ENCODE data around the gene COL6A2. TPM values are rescaled to one million over a fixed set of nuclear protein-coding genes. Genes with fewer than 3 reads are reported as not detected.

Gene COL6A2
- total RNA-seq, 1 experiment from 2014 or later = 111 TPM

GRCh38 chr21:46078322-46078977, 19.5 kb upstream of the COL6A2 start:
- Mint-ChIP-seq H3K4me3 (no peak overlapping the region), H3K36me3 (no peaks in the 10 kb centered on the region), H3K27me3 (ENCODE audit: low read depth) (peaks cover 3% of the 10 kb centered on the region; the same call in 1 of the 2 replicates), H3K9me3 (no peaks in the 10 kb centered on the region), H3K27ac (no peak overlapping the region), H3K4me1 (no peaks in the 10 kb centered on the region)
- CTCF ChIA-PET = interaction anchor here (0.6 kb wide), 1 partner anchor 120 kb away, joined by 5 read pairs; no protein-coding TSS in a partner anchor
- no peak for ATAC-seq
- POLR2A ChIA-PET = no interaction called here
- TF ChIP-seq, protein P1, sequence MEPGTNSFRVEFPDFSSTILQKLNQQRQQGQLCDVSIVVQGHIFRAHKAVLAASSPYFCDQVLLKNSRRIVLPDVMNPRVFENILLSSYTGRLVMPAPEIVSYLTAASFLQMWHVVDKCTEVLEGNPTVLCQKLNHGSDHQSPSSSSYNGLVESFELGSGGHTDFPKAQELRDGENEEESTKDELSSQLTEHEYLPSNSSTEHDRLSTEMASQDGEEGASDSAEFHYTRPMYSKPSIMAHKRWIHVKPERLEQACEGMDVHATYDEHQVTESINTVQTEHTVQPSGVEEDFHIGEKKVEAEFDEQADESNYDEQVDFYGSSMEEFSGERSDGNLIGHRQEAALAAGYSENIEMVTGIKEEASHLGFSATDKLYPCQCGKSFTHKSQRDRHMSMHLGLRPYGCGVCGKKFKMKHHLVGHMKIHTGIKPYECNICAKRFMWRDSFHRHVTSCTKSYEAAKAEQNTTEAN (CRISPR knock-in tag; IDR thresholded peaks at IDR 0.05) = no peak
- no peak for TF ChIP-seq MYBL2 (CRISPR knock-in tag; IDR thresholded peaks at IDR 0.05)
- TF ChIP-seq OVOL2 (CRISPR knock-in tag; IDR thresholded peaks at IDR 0.05; ENCODE audit: borderline replicate concordance) = no peak
- TF ChIP-seq CREM (CRISPR knock-in tag; IDR thresholded peaks at IDR 0.05) = no peak
- no peak for TF ChIP-seq FOXJ3 (CRISPR knock-in tag; IDR thresholded peaks at IDR 0.05; ENCODE audit: borderline replicate concordance)
- TF ChIP-seq FOXK1 (CRISPR knock-in tag; IDR thresholded peaks at IDR 0.05) = no peak
- TF ChIP-seq ZNF317 (CRISPR knock-in tag; IDR thresholded peaks at IDR 0.05; ENCODE audit: borderline replicate concordance, low read depth) = no peak
- TF ChIP-seq ZNF281 (CRISPR knock-in tag; IDR thresholded peaks at IDR 0.05) = no peak
- no peak for TF ChIP-seq RORB (CRISPR knock-in tag; IDR thresholded peaks at IDR 0.05)
- TF ChIP-seq KAT7 (CRISPR knock-in tag; IDR thresholded peaks at IDR 0.05; ENCODE audit: borderline replicate concordance) = no peak
- TF ChIP-seq STAT6 (CRISPR knock-in tag; conservative IDR thresholded peaks at IDR 0.05; ENCODE audit: low read depth) = no peak
- no peak for TF ChIP-seq FOXP1 (CRISPR knock-in tag; IDR thresholded peaks at IDR 0.05; ENCODE audit: borderline replicate concordance)
- no peak for TF ChIP-seq PREB (CRISPR knock-in tag; IDR thresholded peaks at IDR 0.05; ENCODE audit: borderline replicate concordance)
- TF ChIP-seq, protein P2, sequence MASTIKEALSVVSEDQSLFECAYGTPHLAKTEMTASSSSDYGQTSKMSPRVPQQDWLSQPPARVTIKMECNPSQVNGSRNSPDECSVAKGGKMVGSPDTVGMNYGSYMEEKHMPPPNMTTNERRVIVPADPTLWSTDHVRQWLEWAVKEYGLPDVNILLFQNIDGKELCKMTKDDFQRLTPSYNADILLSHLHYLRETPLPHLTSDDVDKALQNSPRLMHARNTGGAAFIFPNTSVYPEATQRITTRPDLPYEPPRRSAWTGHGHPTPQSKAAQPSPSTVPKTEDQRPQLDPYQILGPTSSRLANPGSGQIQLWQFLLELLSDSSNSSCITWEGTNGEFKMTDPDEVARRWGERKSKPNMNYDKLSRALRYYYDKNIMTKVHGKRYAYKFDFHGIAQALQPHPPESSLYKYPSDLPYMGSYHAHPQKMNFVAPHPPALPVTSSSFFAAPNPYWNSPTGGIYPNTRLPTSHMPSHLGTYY (CRISPR knock-in tag; IDR thresholded peaks at IDR 0.05) = no peak
- no peak for TF ChIP-seq ZNF396 (CRISPR knock-in tag; IDR thresholded peaks at IDR 0.05; ENCODE audit: borderline replicate concordance)
- TF ChIP-seq CBFB (CRISPR knock-in tag; IDR thresholded peaks at IDR 0.05; ENCODE audit: low read depth) = no peak
- DNase-seq (ENCODE audit: low spot score) = no peak
